PC-9 (cell line): Measurements from ENCODE around the gene MTHFD1L. TPM values are rescaled to one million over a fixed set of nuclear protein-coding genes. Genes with fewer than 3 reads are reported as not detected.

ENCODE experiments used
- BruUV-seq: library from RNA; stranded (reverse); fragments of 400-500 nt; replicated peaks from 2 replicates; lab custom pipeline; 2021; lab: Mats Ljungman, UMichigan
- CTCF ChIA-PET: fragments of 300-600 bp; sonication (Branson Sonifier 250); formaldehyde crosslinking; loops from one replicate; lab custom pipeline; 2022; ENCODE audit warnings: antibody characterized with exemption; lab: Charles Lee
- POLR2A ChIA-PET: fragments of 300-600 bp; sonication (Branson Sonifier 250); formaldehyde crosslinking; loops from one replicate; lab custom pipeline; 2022; ENCODE audit warnings: antibody characterized with exemption; ENCODE audit not compliant: unreplicated experiment; lab: Charles Lee
- DNase-seq, 2 experiments: peaks; one replicate each; pipeline versions ENCODE4 v3.0.0 to v3.0.0-alpha.2; 2015 to 2022; ENCODE audit warnings: mixed read lengths in 1 of 2
- H2AFZ ChIP-seq: fragments of 200-600 bp; sonication (generic); 2 replicates; pipeline ENCODE4 v1.8.1; 2017; ENCODE audit warnings: antibody characterized with exemption
- H3F3A ChIP-seq: fragments of 200-600 bp; sonication (generic); 2 replicates; pipeline ENCODE4 v1.8.1; 2017; ENCODE audit warnings: antibody characterized with exemption, mild to moderate bottlenecking, low read depth; ENCODE audit not compliant: insufficient read depth
- H3K27ac ChIP-seq: fragments of 200-600 bp; sonication (generic); 2 replicates; pipeline ENCODE4 v1.6.1; 2016; ENCODE audit warnings: mixed run types
- H3K27me3 ChIP-seq: fragments of 200-600 bp; sonication (generic); 2 replicates; pipeline ENCODE4 v1.6.1; 2016; ENCODE audit warnings: low read depth, mixed run types; ENCODE audit not compliant: insufficient read depth
- H3K36me3 ChIP-seq: fragments of 200-600 bp; sonication (generic); 2 replicates; pipeline ENCODE4 v1.6.1; 2016; ENCODE audit warnings: low read depth, mixed run types
- H3K4me1 ChIP-seq: fragments of 200-600 bp; sonication (generic); replicated peaks from 2 replicates; pipeline ENCODE4 v1.6.1; 2016; ENCODE audit warnings: mixed run types; ENCODE audit not compliant: insufficient read depth
- H3K4me2 ChIP-seq: fragments of 200-600 bp; sonication (generic); 2 replicates; pipeline ENCODE4 v1.6.1; 2017; ENCODE audit warnings: mixed run types
- H3K4me3 ChIP-seq: fragments of 200-600 bp; sonication (generic); 2 replicates; pipeline ENCODE4 v1.6.1; 2016; ENCODE audit warnings: mixed run types
- H3K79me2 ChIP-seq: fragments of 200-600 bp; sonication (generic); 2 replicates; pipeline ENCODE4 v1.6.1; 2017; ENCODE audit warnings: low read depth, mixed run types
- H3K9me2 ChIP-seq: fragments of 200-600 bp; sonication (generic); 2 replicates; pipeline ENCODE4 v1.8.1; 2017; ENCODE audit warnings: mild to moderate bottlenecking; ENCODE audit not compliant: insufficient read depth
- H3K9me3 ChIP-seq: fragments of 200-600 bp; sonication (generic); 2 replicates; pipeline ENCODE4 v1.8.1; 2016; ENCODE audit warnings: low read depth; ENCODE audit not compliant: insufficient read depth
- H4K20me1 ChIP-seq: fragments of 200-600 bp; sonication (generic); 2 replicates; pipeline ENCODE4 v1.8.1; 2017; ENCODE audit not compliant: insufficient read depth
- CTCF ChIP-seq: fragments of 200-600 bp; sonication (generic); conservative IDR thresholded peaks from 2 replicates; pipeline ENCODE4 v1.6.1; 2017; ENCODE audit warnings: mixed run types, antibody characterized with exemption, mild to moderate bottlenecking, moderate library complexity
- EZH2 ChIP-seq: fragments of 200-600 bp; sonication (generic); IDR thresholded peaks from 2 replicates; pipeline ENCODE4 v1.8.0; 2017; ENCODE audit warnings: antibody characterized with exemption, low read depth
- intact Hi-C: fragments of 100-400 bp; cut with micrococcal nuclease; formaldehyde crosslinking; loops from one replicate; pipeline ENCODE4 v1.10.0; 2022; ENCODE audit not compliant: unreplicated experiment
- total RNA-seq: library from RNA; stranded (reverse); gene quantifications from 2 replicates; pipeline ENCODE4 v1.2.3, GENCODE V29; 2021

MTHFD1L gene
- total RNA-seq, 1 experiment from 2014 or later = 53.3 TPM

- H3K27ac ChIP-seq = no peak overlapping the region
- H2AFZ ChIP-seq = no peak overlapping the region
- TF ChIP-seq EZH2 (no peak), CTCF (no peak)
- no peaks in the 10 kb centered on the region for H3K9me3 ChIP-seq
- intact Hi-C loops = no loop called here
- no peaks in the 10 kb centered on the region for H3K27me3 ChIP-seq
- H4K20me1 ChIP-seq = no peaks in the 10 kb centered on the region
- H3K4me2 ChIP-seq = no peak overlapping the region
- DNase-seq = no peak
- CTCF ChIA-PET = no interaction called here
- POLR2A ChIA-PET = no interaction called here
- no peak overlapping the region for H3K4me3 ChIP-seq
- peaks cover 8% of the 10 kb centered on the region; the same call in 1 of the 2 replicates for H3K36me3 ChIP-seq
- H3F3A ChIP-seq = no peaks in the 10 kb centered on the region; the same call in none of the 2 replicates
- no TSS peak for BruUV-seq
- no peaks in the 10 kb centered on the region for H3K9me2 ChIP-seq
- no peaks in the 10 kb centered on the region for H3K79me2 ChIP-seq
- no peaks in the 10 kb centered on the region for H3K4me1 ChIP-seq
These were observed 126.8 kb downstream of the MTHFD1L start for GRCh38 chr6:150992262-150992661.

GRCh38 chr6:150992703-150993102 is 127.2 kb downstream of the MTHFD1L start:
- no peak for TF ChIP-seq CTCF
- no peak for TF ChIP-seq EZH2
- Histone ChIP-seq H3K9me3 (no peaks in the 10 kb centered on the region), H3K4me3 (no peak overlapping the region), H3K36me3 (peaks cover 8% of the 10 kb centered on the region; the same call in 1 of the 2 replicates), H3K4me1 (no peaks in the 10 kb centered on the region), H3F3A (no peaks in the 10 kb centered on the region; the same call in none of the 2 replicates), H3K9me2 (no peaks in the 10 kb centered on the region), H3K27me3 (no peaks in the 10 kb centered on the region), H3K79me2 (no peaks in the 10 kb centered on the region), H3K27ac (no peak overlapping the region), H2AFZ (no peak overlapping the region), H3K4me2 (no peak overlapping the region), H4K20me1 (no peaks in the 10 kb centered on the region)
- DNase-seq = no peak
- POLR2A ChIA-PET = no interaction called here
- CTCF ChIA-PET = no interaction called here
- intact Hi-C loops = no loop called here
- BruUV-seq = no TSS peak

- Histone ChIP-seq H3K4me2 (no peak overlapping the region), H3K36me3 (peaks cover 8% of the 10 kb centered on the region; the same call in 1 of the 2 replicates), H3K4me1 (no peaks in the 10 kb centered on the region), H3K9me3 (no peaks in the 10 kb centered on the region), H3K9me2 (no peaks in the 10 kb centered on the region), H4K20me1 (no peaks in the 10 kb centered on the region), H3K27me3 (no peaks in the 10 kb centered on the region), H3K27ac (no peak overlapping the region), H3K4me3 (no peak overlapping the region), H2AFZ (no peak overlapping the region), H3K79me2 (no peaks in the 10 kb centered on the region), H3F3A (no peaks in the 10 kb centered on the region; the same call in none of the 2 replicates)
- TF ChIP-seq CTCF (no peak), EZH2 (no peak)
- POLR2A ChIA-PET = no interaction called here
- DNase-seq = no peak
- BruUV-seq = no TSS peak
- intact Hi-C loops = no loop called here
- CTCF ChIA-PET = no interaction called here
These were observed 127.8 kb downstream of the MTHFD1L start for GRCh38 chr6:150993253-150993652.
